ENCODE results near the gene SLC9A5.

The SLC9A5 gene

DNA sequence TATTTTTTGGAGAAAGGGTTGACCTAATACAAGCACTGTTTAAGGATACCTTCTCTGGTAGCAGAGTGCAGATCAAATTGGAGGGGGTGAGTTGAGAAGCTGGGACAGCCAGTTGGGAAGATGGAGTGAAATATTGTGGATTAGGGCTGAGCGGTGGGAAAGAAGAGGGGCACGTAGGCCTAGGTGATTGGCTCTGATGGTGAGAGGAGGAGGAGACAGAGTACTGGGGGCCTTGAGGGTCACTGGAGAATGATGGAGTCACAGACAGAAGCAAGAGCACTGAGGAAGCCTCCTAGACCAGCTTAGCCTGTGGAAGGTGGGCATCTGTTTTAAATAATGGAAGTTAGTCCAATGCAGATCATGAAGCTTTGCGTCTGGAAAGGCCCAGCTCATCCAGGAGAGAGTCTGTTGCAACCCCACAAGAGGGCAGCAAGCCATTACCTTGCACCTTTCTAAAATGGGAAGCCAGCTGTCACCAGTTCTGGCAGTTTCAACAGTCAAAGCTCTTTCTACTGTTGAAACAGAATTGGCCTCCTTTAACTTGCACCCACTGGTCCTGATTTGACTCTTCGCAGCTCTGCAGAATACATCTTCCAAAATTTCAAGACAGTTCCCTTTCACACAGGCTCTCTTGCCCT, 11.8 kb downstream of the SLC9A5 start:
- TF ChIP-seq, protein P1, sequence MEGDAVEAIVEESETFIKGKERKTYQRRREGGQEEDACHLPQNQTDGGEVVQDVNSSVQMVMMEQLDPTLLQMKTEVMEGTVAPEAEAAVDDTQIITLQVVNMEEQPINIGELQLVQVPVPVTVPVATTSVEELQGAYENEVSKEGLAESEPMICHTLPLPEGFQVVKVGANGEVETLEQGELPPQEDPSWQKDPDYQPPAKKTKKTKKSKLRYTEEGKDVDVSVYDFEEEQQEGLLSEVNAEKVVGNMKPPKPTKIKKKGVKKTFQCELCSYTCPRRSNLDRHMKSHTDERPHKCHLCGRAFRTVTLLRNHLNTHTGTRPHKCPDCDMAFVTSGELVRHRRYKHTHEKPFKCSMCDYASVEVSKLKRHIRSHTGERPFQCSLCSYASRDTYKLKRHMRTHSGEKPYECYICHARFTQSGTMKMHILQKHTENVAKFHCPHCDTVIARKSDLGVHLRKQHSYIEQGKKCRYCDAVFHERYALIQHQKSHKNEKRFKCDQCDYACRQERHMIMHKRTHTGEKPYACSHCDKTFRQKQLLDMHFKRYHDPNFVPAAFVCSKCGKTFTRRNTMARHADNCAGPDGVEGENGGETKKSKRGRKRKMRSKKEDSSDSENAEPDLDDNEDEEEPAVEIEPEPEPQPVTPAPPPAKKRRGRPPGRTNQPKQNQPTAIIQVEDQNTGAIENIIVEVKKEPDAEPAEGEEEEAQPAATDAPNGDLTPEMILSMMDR (IDR thresholded peaks at IDR 0.05; ENCODE audit: insufficient read depth, low read length): peak; percentile 70
- no peak for TF ChIP-seq REST (IDR thresholded peaks at IDR 0.05; ENCODE audit: insufficient replicate concordance, low read depth)
- TF ChIP-seq SPI1 (IDR thresholded peaks at IDR 0.05; ENCODE audit: borderline replicate concordance, low read depth): peak; percentile 23; the same call in 1 of the 2 replicates
- Histone ChIP-seq H3K4me3 (replicated peaks; ENCODE audit: insufficient read depth, low read length) (no peak overlapping the region), H3K27me3 (ENCODE audit: insufficient read depth, poor library complexity, severe bottlenecking) (peaks cover under 1% of the 10 kb centered on the region), H3K27ac (replicated peaks) (no peak overlapping the region)
- DNase-seq (ENCODE audit: low read depth in 1 of 2, low spot score in 1 of 2): peak in 1 of 2 experiments; percentile 66

DNA sequence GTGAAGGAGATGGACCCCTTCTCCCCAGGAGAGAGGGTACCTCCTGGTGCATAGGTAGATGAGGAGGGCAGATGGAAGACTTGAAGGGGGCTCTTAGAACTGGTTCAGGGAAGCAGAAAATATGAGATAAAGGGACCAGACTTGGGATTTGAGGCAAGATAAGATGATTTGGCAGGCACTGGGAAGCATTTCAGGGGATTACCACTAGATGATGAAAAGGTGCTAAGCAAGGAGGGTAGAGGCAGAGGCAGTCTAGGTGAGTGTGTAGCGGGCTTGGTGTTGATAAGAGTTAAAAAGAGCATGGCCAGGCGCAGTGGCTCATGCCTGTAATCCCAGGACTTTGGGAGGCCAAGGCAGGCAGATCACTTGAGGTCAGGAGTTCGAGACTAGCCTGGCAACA, 14.4 kb downstream of the SLC9A5 start:
- peaks cover 3% of the 10 kb centered on the region for H3K27me3 ChIP-seq (ENCODE audit: insufficient read depth, poor library complexity, severe bottlenecking)
- no peak overlapping the region for H3K27ac ChIP-seq (replicated peaks)
- TF ChIP-seq GABPA (IDR thresholded peaks at IDR 0.05; ENCODE audit: low read depth) (no peak), POLR2AphosphoS5 (IDR thresholded peaks at IDR 0.05; ENCODE audit: low read depth) (no peak)
- TF ChIP-seq, protein P1 (IDR thresholded peaks at IDR 0.05; ENCODE audit: insufficient read depth, low read length): no peak
- no peak for DNase-seq (ENCODE audit: low read depth in 1 of 2, low spot score in 1 of 2)
- no peak overlapping the region for H3K4me3 ChIP-seq (replicated peaks; ENCODE audit: insufficient read depth, low read length)

- H3K27ac ChIP-seq (replicated peaks): no peak overlapping the region
- TF ChIP-seq SPI1 (IDR thresholded peaks at IDR 0.05; ENCODE audit: borderline replicate concordance, low read depth): no peak
- TF ChIP-seq, protein P1 (IDR thresholded peaks at IDR 0.05; ENCODE audit: insufficient read depth, low read length): no peak
- TF ChIP-seq GABPA (IDR thresholded peaks at IDR 0.05; ENCODE audit: low read depth): no peak
- TF ChIP-seq REST (IDR thresholded peaks at IDR 0.05; ENCODE audit: insufficient replicate concordance, low read depth): no peak
- no peak for TF ChIP-seq POLR2AphosphoS5 (IDR thresholded peaks at IDR 0.05; ENCODE audit: low read depth)
- no peak overlapping the region for H3K4me3 ChIP-seq (replicated peaks; ENCODE audit: insufficient read depth, low read length)
- no peak for DNase-seq (ENCODE audit: low read depth in 1 of 2, low spot score in 1 of 2)
- peaks cover 3% of the 10 kb centered on the region for H3K27me3 ChIP-seq (ENCODE audit: insufficient read depth, poor library complexity, severe bottlenecking)
Measured at GRCh38 chr16:67264277-67264676, 15.5 kb downstream of the SLC9A5 start.

GRCh38 chr16:67264866-67265265, 16.1 kb downstream of the SLC9A5 start:
- Histone ChIP-seq H3K4me3 (replicated peaks; ENCODE audit: insufficient read depth, low read length) (no peak overlapping the region), H3K27me3 (ENCODE audit: insufficient read depth, poor library complexity, severe bottlenecking) (peaks cover 3% of the 10 kb centered on the region), H3K27ac (replicated peaks) (no peak overlapping the region)
- TF ChIP-seq REST (IDR thresholded peaks at IDR 0.05; ENCODE audit: insufficient replicate concordance, low read depth) (no peak), GABPA (IDR thresholded peaks at IDR 0.05; ENCODE audit: low read depth) (no peak), POLR2AphosphoS5 (IDR thresholded peaks at IDR 0.05; ENCODE audit: low read depth) (no peak), SPI1 (IDR thresholded peaks at IDR 0.05; ENCODE audit: borderline replicate concordance, low read depth) (no peak)
- TF ChIP-seq, protein P1 (IDR thresholded peaks at IDR 0.05; ENCODE audit: insufficient read depth, low read length): no peak
- DNase-seq (ENCODE audit: low read depth in 1 of 2, low spot score in 1 of 2): no peak

Data from HL-60 (cell line).